Activated CD4-positive, alpha-beta T cell treated with anti-CD3 and anti-CD28 coated beads for 48 hours (primary cell): Measurements from ENCODE around the gene SORCS2.

Experiments used
- DNase-seq: peaks from one replicate; pipeline ENCODE4 v3.0.0-alpha.2; 2020

SORCS2 gene

GRCh38 chr4:7727749-7728148 lies 535.4 kb downstream of the SORCS2 start:
- DNase-seq: no peak

- DNase-seq: no peak
Measured at GRCh38 chr4:7731437-7731836, 539.1 kb downstream of the SORCS2 start.

- no peak for DNase-seq
Measured at GRCh38 chr4:7732263-7732662, 539.9 kb downstream of the SORCS2 start.

- DNase-seq: no peak
Measured at GRCh38 chr4:7733201-7733600, 540.9 kb downstream of the SORCS2 start.

GRCh38 chr4:7733801-7734650 lies 541.7 kb downstream of the SORCS2 start:
- DNase-seq: no peak

- DNase-seq: no peak
Measured at GRCh38 chr4:7734651-7735260, 542.4 kb downstream of the SORCS2 start.

GRCh38 chr4:7735395-7735794 lies 543.1 kb downstream of the SORCS2 start:
- no peak for DNase-seq

GRCh38 chr4:7735961-7736360 lies 543.6 kb downstream of the SORCS2 start:
- DNase-seq: no peak

GRCh38 chr4:7736436-7737267 lies 544.3 kb downstream of the SORCS2 start:
- no peak for DNase-seq

GRCh38 chr4:7737268-7737645 lies 544.9 kb downstream of the SORCS2 start:
- no peak for DNase-seq

- no peak for DNase-seq
Measured at GRCh38 chr4:7737752-7738457, 545.6 kb downstream of the SORCS2 start.

GRCh38 chr4:7738458-7739076 lies 546.2 kb downstream of the SORCS2 start:
- no peak for DNase-seq

- no peak for DNase-seq
Measured at GRCh38 chr4:7739077-7739917, 547.0 kb downstream of the SORCS2 start.

- DNase-seq: no peak
Measured at GRCh38 chr4:7739918-7740865, 547.9 kb downstream of the SORCS2 start.

GRCh38 chr4:7740866-7741525 lies 548.7 kb downstream of the SORCS2 start:
- no peak for DNase-seq

- DNase-seq: no peak
Measured at GRCh38 chr4:7741946-7742806, 549.8 kb downstream of the SORCS2 start.

- DNase-seq: no peak
Measured at GRCh38 chr4:7742807-7743280, 550.5 kb downstream of the SORCS2 start.

- no peak for DNase-seq
Measured at GRCh38 chr4:7744142-7744804, 551.9 kb downstream of the SORCS2 start.
